ENCODE data around the gene LSM5. TPM values are rescaled to one million over a fixed set of nuclear protein-coding genes. Genes with fewer than 3 reads are reported as not detected.

Gene LSM5
- total RNA-seq, result 100 to 1,000 TPM in 1 of 8 experiments, 10 to 100 TPM in 7; 33.9 to 102 (median 64.5) TPM

DNA sequence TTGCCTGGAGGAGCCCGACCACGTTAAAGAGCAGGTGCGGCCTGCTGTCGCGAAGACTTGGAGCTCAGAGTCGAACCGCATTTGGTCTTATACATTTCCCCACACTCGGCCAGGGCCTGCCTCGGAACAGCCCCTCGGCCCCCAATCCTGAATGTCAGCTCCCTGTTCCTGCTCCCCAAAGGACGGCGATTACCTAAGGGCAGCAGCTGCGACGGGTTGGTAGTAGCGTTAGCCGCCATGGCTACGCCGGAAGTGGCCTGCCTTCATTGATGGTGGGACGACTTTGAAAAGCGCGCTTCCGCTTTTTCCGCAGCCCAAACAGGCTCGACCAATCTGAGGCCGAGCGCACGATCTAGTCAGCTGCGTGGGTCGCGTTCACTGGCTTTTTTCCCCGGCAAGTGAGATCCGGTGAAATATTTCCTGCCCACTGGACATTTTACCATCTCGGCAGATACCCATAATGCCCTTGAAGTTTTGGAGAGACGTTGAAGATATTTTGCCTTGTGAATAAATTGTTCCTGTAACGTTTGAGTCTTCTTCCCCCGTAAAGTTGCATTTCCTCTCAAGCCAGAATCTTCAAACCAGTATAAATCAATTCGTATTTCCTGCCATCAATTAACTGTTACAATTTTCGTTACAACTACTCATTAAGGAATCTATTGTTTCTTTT lies at the start of gene LSM5:
TSS of gene LSM5 (minus strand) at position 254 of the 670 bp plus-strand sequence. CDS start at position 239, 15 bp downstream.
- peak; percentile 65 to 85 (median 77) for ATAC-seq (replicated peaks in 6 of 8)
- Histone ChIP-seq H3K4me3 (peak within 1 kb of the TSS; percentile 54 to 84 (median 82)), H3K4me1 (replicated peaks in 1 of 2) (peaks cover 0 to 8% of the 10 kb centered on the region in 2 donors), H3K27ac (peak within 1 kb of the TSS; percentile 67 to 80)
- in situ Hi-C loops (cut with MboI; ENCODE audit: low pct_unique_long_range_greater_than_20kb in 2 of 9, low sequenced_read_pairs in 9 of 9, unreplicated experiment in 9 of 9), result loop anchor here in 1 of 9 experiments (25.0 kb wide), 2 partner anchors 278 to 753 kb away; no protein-coding TSS in a partner anchor
- WGBS, 10 experiments, result 0 to 6% (median 1%) methylated on average over 4 to 23 of the region's 38 CpGs

- in situ Hi-C loops (cut with MboI; ENCODE audit: low pct_unique_long_range_greater_than_20kb in 2 of 9, low sequenced_read_pairs in 9 of 9, unreplicated experiment in 9 of 9), result no loop called here
- no peak overlapping the region for H3K27ac ChIP-seq
- H3K4me3 ChIP-seq, result no peak overlapping the region
- 86 to 100% (median 95%) methylated on average over 1 to 2 of the region's 2 CpGs; no CpG with 5 or more reads in 3 of the 10 experiments for WGBS, 10 experiments
- no peak for ATAC-seq (replicated peaks in 6 of 8)
- H3K4me1 ChIP-seq (replicated peaks in 1 of 2), result no peaks in the 10 kb centered on the region
These were observed 49.2 kb upstream of the LSM5 start for GRCh38 chr7:32539366-32539765.

GRCh38 chr7:32537760-32538159 lies 47.6 kb upstream of the LSM5 start:
- Histone ChIP-seq H3K4me3 (no peak overlapping the region), H3K27ac (no peak overlapping the region), H3K4me1 (replicated peaks in 1 of 2) (no peaks in the 10 kb centered on the region)
- WGBS, 10 experiments, result 61 to 100% (median 89%) methylated on average over 1 to 4 of the region's 4 CpGs; no CpG with 5 or more reads in 2 of the 10 experiments
- no peak for ATAC-seq (replicated peaks in 6 of 8)
- in situ Hi-C loops (cut with MboI; ENCODE audit: low pct_unique_long_range_greater_than_20kb in 2 of 9, low sequenced_read_pairs in 9 of 9, unreplicated experiment in 9 of 9), result no loop called here

DNA sequence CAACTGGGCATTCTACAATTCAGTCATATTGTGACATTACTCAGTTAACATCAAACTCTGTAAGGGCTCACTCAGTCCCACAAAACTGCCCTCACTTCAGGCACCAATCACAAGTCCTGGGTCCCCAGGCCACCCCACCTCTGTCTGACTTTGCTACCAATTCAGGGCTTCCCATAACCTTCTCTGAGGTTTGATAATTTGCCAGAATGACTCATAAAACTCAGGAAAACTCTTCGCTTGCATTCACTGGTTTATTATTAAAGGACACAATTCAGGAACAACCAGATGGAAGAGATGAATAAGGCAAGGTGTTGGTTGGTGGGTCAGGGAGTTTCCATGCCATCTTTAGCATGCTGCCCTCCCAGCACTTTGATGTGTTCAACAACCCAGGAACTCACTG lies 46.4 kb upstream of the LSM5 start:
- H3K27ac ChIP-seq, result no peak overlapping the region
- peak in 2 of 8 experiments; percentile 55 to 62 for ATAC-seq (replicated peaks in 6 of 8)
- WGBS, 10 experiments, result 0 to 83% (median 18%) methylated on average over 1 of the region's 1 CpG; no CpG with 5 or more reads in 4 of the 10 experiments
- H3K4me1 ChIP-seq (replicated peaks in 1 of 2), result no peaks in the 10 kb centered on the region
- H3K4me3 ChIP-seq, result no peak overlapping the region
- in situ Hi-C loops (cut with MboI; ENCODE audit: low pct_unique_long_range_greater_than_20kb in 2 of 9, low sequenced_read_pairs in 9 of 9, unreplicated experiment in 9 of 9), result no loop called here

GRCh38 chr7:32536016-32536415 lies 45.8 kb upstream of the LSM5 start:
- no peak overlapping the region for H3K4me3 ChIP-seq
- 60 to 100% (median 100%) methylated on average over 1 to 2 of the region's 2 CpGs; no CpG with 5 or more reads in 2 of the 10 experiments for WGBS, 10 experiments
- no peaks in the 10 kb centered on the region for H3K4me1 ChIP-seq (replicated peaks in 1 of 2)
- ATAC-seq (replicated peaks in 6 of 8), result no peak
- H3K27ac ChIP-seq, result no peak overlapping the region
- in situ Hi-C loops (cut with MboI; ENCODE audit: low pct_unique_long_range_greater_than_20kb in 2 of 9, low sequenced_read_pairs in 9 of 9, unreplicated experiment in 9 of 9), result no loop called here

- 59 to 100% (median 83%) methylated on average over 2 to 4 of the region's 4 CpGs; no CpG with 5 or more reads in 1 of the 10 experiments for whole genome bisulfite sequencing, 10 experiments
- Histone ChIP-seq H3K4me1 (replicated peaks in 1 of 2) (no peaks in the 10 kb centered on the region), H3K27ac (no peak overlapping the region), H3K4me3 (no peak overlapping the region)
- no peak for ATAC-seq (replicated peaks in 6 of 8)
- in situ Hi-C loops (cut with MboI; ENCODE audit: low pct_unique_long_range_greater_than_20kb in 2 of 9, low sequenced_read_pairs in 9 of 9, unreplicated experiment in 9 of 9), result no loop called here
These were observed 45.1 kb upstream of the LSM5 start for GRCh38 chr7:32535162-32535702.

DNA sequence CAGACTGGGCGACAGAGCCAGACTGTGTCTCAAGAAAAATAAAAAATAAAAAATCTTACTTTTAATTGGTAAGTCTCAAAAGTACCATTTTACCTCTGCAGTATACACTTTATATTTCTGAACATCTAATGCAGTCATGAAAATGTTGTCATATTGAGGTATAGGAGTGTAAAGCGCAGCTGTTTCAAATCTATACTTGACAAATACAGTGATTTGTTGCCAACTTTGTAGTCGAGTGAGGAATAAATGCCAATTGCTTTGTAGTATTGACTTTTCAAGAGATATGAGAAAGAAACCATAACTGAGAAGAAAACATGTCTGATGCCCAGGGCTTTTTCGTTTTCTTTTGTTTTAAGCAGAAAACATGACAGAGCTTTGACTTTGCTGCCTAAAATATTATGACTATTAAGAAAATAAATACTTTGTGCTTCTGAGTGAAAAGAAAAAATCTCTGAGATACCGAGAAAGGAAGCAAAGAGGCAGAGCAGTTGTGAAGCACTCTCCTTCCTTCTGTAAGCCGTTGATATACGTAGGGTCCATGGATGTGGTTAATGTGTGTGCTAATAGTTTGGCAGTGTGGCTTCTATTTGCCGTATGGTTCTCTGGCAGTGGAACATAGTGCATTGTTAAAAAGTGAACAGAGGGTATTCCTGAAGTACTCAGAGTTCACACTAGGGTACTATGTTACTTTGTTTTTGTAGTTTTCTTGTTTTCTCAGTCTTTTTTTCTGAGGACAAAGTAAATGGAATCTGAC lies 43.3 kb upstream of the LSM5 start:
- WGBS, 10 experiments, result 39 to 97% (median 84%) methylated on average over 4 to 8 of the region's 8 CpGs; no CpG with 5 or more reads in 1 of the 10 experiments
- Histone ChIP-seq H3K27ac (no peak overlapping the region), H3K4me3 (no peak overlapping the region), H3K4me1 (replicated peaks in 1 of 2) (no peaks in the 10 kb centered on the region)
- ATAC-seq (replicated peaks in 6 of 8), result peak in 2 of 8 experiments; percentile 14 to 29
- in situ Hi-C loops (cut with MboI; ENCODE audit: low pct_unique_long_range_greater_than_20kb in 2 of 9, low sequenced_read_pairs in 9 of 9, unreplicated experiment in 9 of 9), result no loop called here

DNA sequence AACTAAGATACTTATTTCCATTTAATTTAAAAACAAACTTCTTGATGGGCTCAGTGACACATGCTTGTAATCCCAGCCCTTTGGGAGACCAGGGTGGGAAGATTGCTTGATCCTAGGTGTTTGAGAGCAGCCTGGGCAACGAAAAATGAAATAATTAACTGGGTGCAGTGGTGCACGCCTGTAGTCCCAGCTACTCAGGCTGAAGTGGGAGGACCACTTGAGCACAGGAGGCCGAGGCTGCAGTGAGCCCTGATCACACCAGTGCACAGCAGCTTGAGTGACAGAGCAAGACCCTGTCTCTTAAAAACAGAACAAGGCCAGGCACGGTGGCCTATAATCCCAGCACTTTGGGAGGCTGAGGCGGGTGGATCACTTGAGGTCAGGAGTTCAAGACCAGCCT lies 42.5 kb upstream of the LSM5 start:
- H3K4me1 ChIP-seq (replicated peaks in 1 of 2), result no peaks in the 10 kb centered on the region
- in situ Hi-C loops (cut with MboI; ENCODE audit: low pct_unique_long_range_greater_than_20kb in 2 of 9, low sequenced_read_pairs in 9 of 9, unreplicated experiment in 9 of 9), result no loop called here
- WGBS, 10 experiments, result 75 to 100% (median 100%) methylated on average over 1 to 4 of the region's 5 CpGs; no CpG with 5 or more reads in 3 of the 10 experiments
- no peak overlapping the region for H3K27ac ChIP-seq
- ATAC-seq (replicated peaks in 6 of 8), result no peak
- H3K4me3 ChIP-seq, result no peak overlapping the region

DNA sequence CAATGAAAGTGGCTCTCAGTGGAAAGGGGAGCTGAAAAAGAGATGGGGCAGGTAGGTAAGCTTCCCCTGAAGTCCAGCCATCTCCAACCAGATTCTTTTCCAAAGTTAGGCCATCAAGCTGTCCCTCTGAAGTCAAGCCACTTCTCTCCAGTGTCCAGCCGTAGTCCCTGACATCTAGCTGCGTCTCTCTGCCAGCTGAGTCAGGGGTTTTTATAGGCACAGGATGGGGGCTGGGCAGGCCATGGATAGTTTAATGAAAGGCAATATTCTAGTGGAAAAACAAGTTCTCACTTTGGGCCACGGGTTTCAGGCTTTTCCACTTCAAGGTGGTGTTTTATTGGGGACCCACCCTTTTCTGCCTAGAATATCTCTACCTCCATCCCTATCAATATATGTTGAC lies 41.9 kb upstream of the LSM5 start:
- ATAC-seq (replicated peaks in 6 of 8), result no peak
- no peaks in the 10 kb centered on the region for H3K4me1 ChIP-seq (replicated peaks in 1 of 2)
- no peak overlapping the region for H3K27ac ChIP-seq
- WGBS, 10 experiments, result 67 to 91% (median 72%) methylated on average over 1 to 2 of the region's 3 CpGs; no CpG with 5 or more reads in 5 of the 10 experiments
- in situ Hi-C loops (cut with MboI; ENCODE audit: low pct_unique_long_range_greater_than_20kb in 2 of 9, low sequenced_read_pairs in 9 of 9, unreplicated experiment in 9 of 9), result no loop called here
- no peak overlapping the region for H3K4me3 ChIP-seq

GRCh38 chr7:32531402-32531801 lies 41.2 kb upstream of the LSM5 start:
- in situ Hi-C loops (cut with MboI; ENCODE audit: low pct_unique_long_range_greater_than_20kb in 2 of 9, low sequenced_read_pairs in 9 of 9, unreplicated experiment in 9 of 9), result no loop called here
- Histone ChIP-seq H3K4me3 (no peak overlapping the region), H3K27ac (no peak overlapping the region), H3K4me1 (replicated peaks in 1 of 2) (no peaks in the 10 kb centered on the region)
- ATAC-seq (replicated peaks in 6 of 8), result peak in 1 of 8 experiments; percentile 45
- whole genome bisulfite sequencing, 10 experiments, result 14 to 94% (median 80%) methylated on average over 1 to 13 of the region's 13 CpGs

DNA sequence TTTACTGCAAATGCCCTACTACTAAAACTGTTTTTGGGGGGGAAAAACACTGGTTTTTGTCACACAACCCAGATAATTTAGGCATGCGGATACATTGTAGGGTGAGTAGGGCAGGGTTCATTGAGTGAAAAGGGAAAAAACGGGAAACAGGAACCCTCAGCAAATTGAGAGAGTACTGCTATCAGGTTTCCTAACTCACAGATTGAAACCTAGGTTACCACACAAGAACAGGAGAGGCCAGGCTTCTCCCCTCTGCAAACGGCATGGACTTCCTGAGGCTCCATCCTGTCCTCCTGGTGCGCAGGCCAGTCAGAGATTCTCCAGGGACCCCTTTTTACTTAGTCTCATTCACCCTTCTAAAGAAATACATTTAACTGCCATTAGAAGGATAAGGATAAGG lies 35.7 kb upstream of the LSM5 start:
- in situ Hi-C loops (cut with MboI; ENCODE audit: low pct_unique_long_range_greater_than_20kb in 2 of 9, low sequenced_read_pairs in 9 of 9, unreplicated experiment in 9 of 9), result no loop called here
- Histone ChIP-seq H3K4me3 (no peak overlapping the region), H3K4me1 (replicated peaks in 1 of 2) (no peaks in the 10 kb centered on the region), H3K27ac (no peak overlapping the region)
- no peak for ATAC-seq (replicated peaks in 6 of 8)
- WGBS, 10 experiments, result 60 to 100% (median 91%) methylated on average over 1 to 4 of the region's 4 CpGs

DNA sequence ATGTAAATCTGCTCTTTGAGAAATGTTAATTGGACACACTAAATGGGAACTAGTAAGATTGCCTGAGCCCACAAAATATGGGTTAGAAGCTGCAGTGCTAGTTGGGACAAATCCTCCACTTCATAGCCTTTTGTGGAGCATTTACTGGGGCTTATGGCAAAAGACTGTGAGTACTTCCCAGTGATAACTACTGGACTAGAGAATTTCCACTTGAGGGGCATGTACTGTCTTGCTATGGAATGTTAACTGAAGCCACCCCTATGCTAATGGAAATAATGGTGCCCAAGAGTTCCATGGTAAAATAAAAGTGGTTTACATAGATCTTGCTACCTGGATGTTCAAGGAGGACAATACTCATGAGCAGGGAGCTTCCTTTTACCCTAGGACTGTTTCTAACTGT lies 34.5 kb upstream of the LSM5 start:
- in situ Hi-C loops (cut with MboI; ENCODE audit: low pct_unique_long_range_greater_than_20kb in 2 of 9, low sequenced_read_pairs in 9 of 9, unreplicated experiment in 9 of 9), result no loop called here
- ATAC-seq (replicated peaks in 6 of 8), result no peak
- Histone ChIP-seq H3K4me1 (replicated peaks in 1 of 2) (no peaks in the 10 kb centered on the region), H3K4me3 (no peak overlapping the region), H3K27ac (no peak overlapping the region)

GRCh38 chr7:32522746-32523530 lies 32.8 kb upstream of the LSM5 start:
- Histone ChIP-seq H3K27ac (no peak overlapping the region), H3K4me1 (replicated peaks in 1 of 2) (no peaks in the 10 kb centered on the region), H3K4me3 (no peak overlapping the region)
- WGBS, 10 experiments, result 60 to 100% (median 99%) methylated on average over 1 to 6 of the region's 6 CpGs
- in situ Hi-C loops (cut with MboI; ENCODE audit: low pct_unique_long_range_greater_than_20kb in 2 of 9, low sequenced_read_pairs in 9 of 9, unreplicated experiment in 9 of 9), result no loop called here
- ATAC-seq (replicated peaks in 6 of 8), result no peak

Measured in motor neuron (in vitro differentiated cells).